ENCODE data around the gene INPP4A.

GRCh38 chr2:98589489-98589888 lies 144.8 kb downstream of the INPP4A start:
- no peak for TF ChIP-seq CTCF (tag by site-specific recombination; IDR thresholded peaks at IDR 0.05)
- no peak for TF ChIP-seq ZNF350 (tag by site-specific recombination; IDR thresholded peaks at IDR 0.05)
- TF ChIP-seq REST (tag by site-specific recombination; IDR thresholded peaks at IDR 0.05) = no peak
- no peak for TF ChIP-seq ZBTB1 (tag by site-specific recombination; IDR thresholded peaks at IDR 0.05)
- no peak for TF ChIP-seq ZBTB48 (tag by site-specific recombination; IDR thresholded peaks at IDR 0.05)
- TF ChIP-seq PRDM10 (tag by site-specific recombination; IDR thresholded peaks at IDR 0.05) = no peak
- no peak for TF ChIP-seq MYNN (tag by site-specific recombination; IDR thresholded peaks at IDR 0.05; ENCODE audit: borderline replicate concordance)
- TF ChIP-seq SETDB1 (IDR thresholded peaks at IDR 0.05; ENCODE audit: insufficient read length, low read length) = no peak
- TF ChIP-seq ZNF292 (tag by site-specific recombination; IDR thresholded peaks at IDR 0.05; ENCODE audit: borderline replicate concordance, low read depth) = no peak
- TF ChIP-seq ZNF274 (IDR thresholded peaks at IDR 0.05; ENCODE audit: low read length) = no peak
- TF ChIP-seq ZNF274 (tag by site-specific recombination; IDR thresholded peaks at IDR 0.05; ENCODE audit: borderline replicate concordance) = no peak
- TF ChIP-seq ZIC2 (tag by site-specific recombination; IDR thresholded peaks at IDR 0.05) = no peak
- no peak for TF ChIP-seq WT1 (tag by site-specific recombination; IDR thresholded peaks at IDR 0.05)

Data from HEK293 (cell line).